SU-DHL-6 (cell line): ENCODE measurements around the gene KCTD18.

ENCODE experiments used
- EZH2phosphoT487 ChIP-seq: fragments of 200-600 bp; sonication (generic), shearing (Covaris generic); conservative IDR thresholded peaks from 2 replicates; pipeline ENCODE4 v1.6.1; 2018; ENCODE audit warnings: mild to moderate bottlenecking, antibody characterized with exemption, low read length, moderate library complexity, mixed read lengths
- TF ChIP-seq, protein P1 (sequence below): fragments of 200-600 bp; sonication (generic); IDR thresholded peaks from one replicate; pipeline ENCODE4 v1.5.1; 2017; ENCODE audit warnings: antibody characterized with exemption, mild to moderate bottlenecking, low read length, moderate library complexity; ENCODE audit not compliant: insufficient read depth, poor library complexity, severe bottlenecking

DNA sequence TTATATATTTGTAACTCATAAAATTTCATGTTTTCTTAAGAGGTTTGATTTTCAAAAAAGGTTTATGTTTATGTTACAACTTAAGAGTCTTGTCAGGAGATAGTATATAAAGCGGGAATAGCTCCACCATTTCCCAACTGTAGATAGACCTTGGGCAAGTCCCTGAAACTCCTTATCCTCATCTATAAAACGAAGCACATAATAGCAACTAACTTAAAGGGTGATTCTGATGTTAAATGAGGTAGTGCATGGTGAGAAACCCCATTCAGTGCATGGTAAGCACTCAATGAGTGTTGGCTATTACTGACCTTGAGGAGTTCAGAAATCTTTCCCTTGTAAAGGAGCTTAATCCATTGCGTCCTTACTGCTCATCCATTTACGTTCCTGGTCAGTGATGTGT is 34.1 kb downstream of the KCTD18 start:
- TF ChIP-seq, protein P1, sequence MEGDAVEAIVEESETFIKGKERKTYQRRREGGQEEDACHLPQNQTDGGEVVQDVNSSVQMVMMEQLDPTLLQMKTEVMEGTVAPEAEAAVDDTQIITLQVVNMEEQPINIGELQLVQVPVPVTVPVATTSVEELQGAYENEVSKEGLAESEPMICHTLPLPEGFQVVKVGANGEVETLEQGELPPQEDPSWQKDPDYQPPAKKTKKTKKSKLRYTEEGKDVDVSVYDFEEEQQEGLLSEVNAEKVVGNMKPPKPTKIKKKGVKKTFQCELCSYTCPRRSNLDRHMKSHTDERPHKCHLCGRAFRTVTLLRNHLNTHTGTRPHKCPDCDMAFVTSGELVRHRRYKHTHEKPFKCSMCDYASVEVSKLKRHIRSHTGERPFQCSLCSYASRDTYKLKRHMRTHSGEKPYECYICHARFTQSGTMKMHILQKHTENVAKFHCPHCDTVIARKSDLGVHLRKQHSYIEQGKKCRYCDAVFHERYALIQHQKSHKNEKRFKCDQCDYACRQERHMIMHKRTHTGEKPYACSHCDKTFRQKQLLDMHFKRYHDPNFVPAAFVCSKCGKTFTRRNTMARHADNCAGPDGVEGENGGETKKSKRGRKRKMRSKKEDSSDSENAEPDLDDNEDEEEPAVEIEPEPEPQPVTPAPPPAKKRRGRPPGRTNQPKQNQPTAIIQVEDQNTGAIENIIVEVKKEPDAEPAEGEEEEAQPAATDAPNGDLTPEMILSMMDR: no peak
- no peak for TF ChIP-seq EZH2phosphoT487
